Suprapubic skin (tissue), 4 donors: ENCODE results near the gene STK17A. TPM values are rescaled to one million over a fixed set of nuclear protein-coding genes. Genes with fewer than 3 reads are reported as not detected.
"Not testable (repeated sequence)": the region's sequence is repeated elsewhere in the genome, so short reads cannot be mapped to it uniquely, and the experiment has no call there.

Experiments
- DNase-seq, 2 donors: peaks; one replicate each; pipeline ENCODE4 v3.0.0-alpha.2; 2019; ENCODE audit warnings: low spot score in 2 of 2
- H3K27ac ChIP-seq: fragments of 200-600 bp; sonication (generic); one replicate; pipeline ENCODE4 v1.5.1; 2019
- H3K27me3 ChIP-seq: fragments of 200-600 bp; sonication (generic); one replicate; pipeline ENCODE4 v1.5.1; 2019
- H3K36me3 ChIP-seq: fragments of 200-600 bp; sonication (generic); one replicate; pipeline ENCODE4 v1.5.1; 2019
- H3K4me1 ChIP-seq: fragments of 200-600 bp; sonication (generic); one replicate; pipeline ENCODE4 v1.5.1; 2019
- H3K4me3 ChIP-seq: fragments of 200-600 bp; sonication (generic); one replicate; pipeline ENCODE4 v1.5.1; 2019; ENCODE audit warnings: mild to moderate bottlenecking
- H3K9me3 ChIP-seq: fragments of 200-600 bp; sonication (generic); one replicate; pipeline ENCODE4 v1.5.1; 2019
- EP300 ChIP-seq: sonication (generic); formaldehyde crosslinking; IDR thresholded peaks from one replicate; pipeline ENCODE4 v1.6.1; 2017; ENCODE audit warnings: antibody characterized with exemption
- POLR2A ChIP-seq, 2 donors: fragments of 450-650 bp; IDR thresholded peaks; one replicate each; pipeline ENCODE4 v1.6.1; 2017; ENCODE audit warnings: antibody characterized with exemption in 2 of 2, mild to moderate bottlenecking in 2 of 2, moderate library complexity in 2 of 2
- POLR2AphosphoS5 ChIP-seq, 3 donors: sonication (generic); formaldehyde crosslinking; IDR thresholded peaks; one replicate each; pipeline ENCODE4 v1.6.1; 2017; ENCODE audit warnings: antibody characterized with exemption in 3 of 3
- WGBS: methylation state at CpG from one replicate; pipeline ENCODE4 v1.1.5; 2018; 5-methylcytosine and 5-hydroxymethylcytosine counted together
- total RNA-seq, 4 donors: library from RNA; depleted of rRNA; stranded (reverse); fragments of >200 nt; gene quantifications; one replicate each; pipeline ENCODE4 v1.1.0, GENCODE V29; 2016
- TF ChIP-seq, protein P1 (sequence below), 2 donors: fragments of 200-600 bp in 1 of 2; fragments of 450-650 bp in 1 of 2; sonication (generic) in 1 of 2; IDR thresholded peaks; one replicate each; pipeline ENCODE4 v1.5.1; 2016 to 2019; ENCODE audit warnings: antibody characterized with exemption in 2 of 2, mild to moderate bottlenecking in 1 of 2, moderate library complexity in 1 of 2

Gene STK17A
- total RNA-seq, 4 donors from 2014 or later: 14.2 to 18.3 (median 15.9) TPM

DNA sequence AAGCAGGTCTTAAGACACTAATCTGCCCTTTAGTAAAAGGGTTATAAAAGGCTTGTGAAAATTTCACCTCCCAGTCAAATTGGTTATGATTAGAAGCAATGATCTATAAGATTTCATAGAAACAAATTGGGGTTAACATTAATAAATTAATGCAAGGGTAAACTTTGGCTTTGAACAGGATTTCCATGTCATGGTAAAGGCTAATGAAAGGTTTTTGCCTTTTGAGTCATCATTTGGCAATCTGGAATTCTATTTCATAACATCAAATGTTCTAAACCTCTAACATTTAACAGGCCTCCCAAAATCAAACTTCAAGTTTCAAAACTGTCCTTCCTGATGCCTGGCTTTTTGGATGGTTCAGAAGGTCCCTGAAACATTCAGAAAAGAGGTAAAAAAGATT is 84.0 kb downstream of the STK17A start:
- Histone ChIP-seq H3K27ac (no peak overlapping the region), H3K36me3 (no peaks in the 10 kb centered on the region), H3K4me3 (no peak overlapping the region), H3K27me3 (no peaks in the 10 kb centered on the region), H3K4me1 (peaks cover 4% of the 10 kb centered on the region), H3K9me3 (no peaks in the 10 kb centered on the region)
- TF ChIP-seq EP300 (no peak), POLR2A (IDR thresholded peaks at IDR 0.05) (no peak), POLR2AphosphoS5 (IDR thresholded peaks at IDR 0.05) (no peak)
- TF ChIP-seq, protein P1, sequence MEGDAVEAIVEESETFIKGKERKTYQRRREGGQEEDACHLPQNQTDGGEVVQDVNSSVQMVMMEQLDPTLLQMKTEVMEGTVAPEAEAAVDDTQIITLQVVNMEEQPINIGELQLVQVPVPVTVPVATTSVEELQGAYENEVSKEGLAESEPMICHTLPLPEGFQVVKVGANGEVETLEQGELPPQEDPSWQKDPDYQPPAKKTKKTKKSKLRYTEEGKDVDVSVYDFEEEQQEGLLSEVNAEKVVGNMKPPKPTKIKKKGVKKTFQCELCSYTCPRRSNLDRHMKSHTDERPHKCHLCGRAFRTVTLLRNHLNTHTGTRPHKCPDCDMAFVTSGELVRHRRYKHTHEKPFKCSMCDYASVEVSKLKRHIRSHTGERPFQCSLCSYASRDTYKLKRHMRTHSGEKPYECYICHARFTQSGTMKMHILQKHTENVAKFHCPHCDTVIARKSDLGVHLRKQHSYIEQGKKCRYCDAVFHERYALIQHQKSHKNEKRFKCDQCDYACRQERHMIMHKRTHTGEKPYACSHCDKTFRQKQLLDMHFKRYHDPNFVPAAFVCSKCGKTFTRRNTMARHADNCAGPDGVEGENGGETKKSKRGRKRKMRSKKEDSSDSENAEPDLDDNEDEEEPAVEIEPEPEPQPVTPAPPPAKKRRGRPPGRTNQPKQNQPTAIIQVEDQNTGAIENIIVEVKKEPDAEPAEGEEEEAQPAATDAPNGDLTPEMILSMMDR (IDR thresholded peaks at IDR 0.05): no peak
- no peak for DNase-seq

DNA sequence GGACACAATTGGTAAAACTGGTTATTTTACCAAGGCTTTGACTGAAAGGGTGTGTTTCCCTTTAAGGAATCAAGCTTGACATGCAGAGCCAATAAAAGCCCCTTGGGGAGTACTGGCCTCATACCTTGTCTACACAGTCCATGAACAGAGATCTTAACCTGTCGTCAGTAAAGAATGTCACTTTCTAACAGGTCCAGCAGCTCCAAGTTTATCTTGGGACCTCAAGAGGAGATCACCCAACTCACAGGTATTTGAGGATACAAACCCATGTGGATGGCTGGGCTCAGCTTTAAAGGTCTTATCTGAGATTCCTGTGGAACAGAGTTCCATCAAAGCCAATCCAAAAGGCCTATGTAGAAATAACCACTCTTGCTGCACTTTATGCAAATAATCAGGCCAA is 85.1 kb downstream of the STK17A start:
- TF ChIP-seq POLR2AphosphoS5 (IDR thresholded peaks at IDR 0.05) (no peak), POLR2A (IDR thresholded peaks at IDR 0.05) (no peak), EP300 (no peak)
- TF ChIP-seq, protein P1 (IDR thresholded peaks at IDR 0.05): no peak
- WGBS: 86% methylated on average over 1 of the region's 1 CpG
- Histone ChIP-seq H3K27me3 (no peaks in the 10 kb centered on the region), H3K9me3 (no peaks in the 10 kb centered on the region), H3K27ac (no peak overlapping the region), H3K36me3 (no peaks in the 10 kb centered on the region), H3K4me3 (no peak overlapping the region), H3K4me1 (peaks cover 4% of the 10 kb centered on the region)
- no peak for DNase-seq

DNA sequence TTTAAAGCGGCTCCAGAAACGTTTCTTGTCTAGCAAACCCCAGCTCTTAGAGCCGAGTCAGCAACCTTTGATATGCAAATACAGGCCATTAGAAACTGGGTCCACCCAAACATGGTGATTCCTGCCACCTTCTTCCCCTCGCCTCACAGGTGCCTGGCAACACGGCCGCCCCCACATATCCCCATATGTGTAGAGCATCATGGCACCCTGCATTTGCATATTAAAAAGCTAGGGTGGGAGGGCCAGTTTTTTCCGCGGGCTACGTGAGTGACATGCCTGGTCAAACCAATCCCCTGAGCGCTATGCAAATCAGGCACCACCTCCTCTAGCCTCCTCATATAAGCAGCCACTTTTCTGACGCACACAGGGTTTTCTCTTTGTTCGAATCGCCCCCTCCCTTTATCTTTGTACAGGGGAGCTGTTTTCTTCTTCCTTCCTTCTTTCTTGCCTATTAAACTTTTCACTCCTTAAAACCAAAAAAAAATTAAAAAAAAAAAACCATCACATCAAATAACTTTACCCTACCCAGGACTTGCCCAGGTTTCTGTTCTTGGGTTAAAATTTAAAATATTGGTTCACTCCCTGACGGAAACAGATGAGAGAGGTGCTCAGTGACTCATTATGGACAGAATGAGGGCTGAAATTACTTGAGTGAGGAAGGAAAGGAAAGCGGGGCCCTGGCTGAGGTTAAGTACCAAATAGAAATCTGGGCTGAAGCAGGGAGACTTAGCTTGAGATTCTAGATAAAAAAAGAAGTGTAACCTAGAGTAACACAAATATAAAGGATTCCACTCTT is 86.6 kb downstream of the STK17A start:
- Histone ChIP-seq H3K36me3 (no peaks in the 10 kb centered on the region), H3K27ac (no peak overlapping the region), H3K4me3 (no peak overlapping the region), H3K4me1 (peaks cover 8% of the 10 kb centered on the region), H3K27me3 (no peaks in the 10 kb centered on the region), H3K9me3 (no peaks in the 10 kb centered on the region)
- TF ChIP-seq, protein P1 (IDR thresholded peaks at IDR 0.05): no peak
- TF ChIP-seq POLR2A (IDR thresholded peaks at IDR 0.05): no peak
- TF ChIP-seq EP300: no peak
- TF ChIP-seq POLR2AphosphoS5 (IDR thresholded peaks at IDR 0.05): no peak
- no peak for DNase-seq
- WGBS: 83% methylated on average over 15 of the region's 15 CpGs

DNA sequence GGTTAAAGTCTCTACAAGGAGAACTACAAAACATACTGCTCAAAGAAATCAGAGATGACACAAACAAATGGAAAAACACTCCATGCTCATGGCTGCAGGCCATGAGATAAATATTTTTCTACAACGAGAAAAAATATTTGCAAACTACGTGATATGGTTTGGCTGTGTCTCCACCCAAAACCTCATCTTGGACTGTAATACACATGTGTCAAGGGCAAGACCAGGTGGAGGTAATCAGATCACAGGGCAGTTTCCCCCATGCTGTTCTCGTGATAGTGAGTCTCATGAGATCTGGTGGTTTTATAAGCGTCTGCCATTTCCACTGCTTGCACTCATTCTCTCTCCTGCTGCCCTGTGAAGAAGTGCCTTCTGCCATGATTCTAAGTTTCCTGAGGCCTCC is 88.6 kb downstream of the STK17A start:
- Histone ChIP-seq H3K27ac (no peak overlapping the region), H3K27me3 (no peaks in the 10 kb centered on the region), H3K4me1 (peaks cover 12% of the 10 kb centered on the region), H3K9me3 (no peaks in the 10 kb centered on the region), H3K4me3 (no peak overlapping the region), H3K36me3 (no peaks in the 10 kb centered on the region)
- DNase-seq: no peak
- WGBS: 85% methylated on average over 4 of the region's 4 CpGs
- TF ChIP-seq POLR2AphosphoS5 (IDR thresholded peaks at IDR 0.05) (no peak), EP300 (no peak), POLR2A (IDR thresholded peaks at IDR 0.05) (no peak)

DNA sequence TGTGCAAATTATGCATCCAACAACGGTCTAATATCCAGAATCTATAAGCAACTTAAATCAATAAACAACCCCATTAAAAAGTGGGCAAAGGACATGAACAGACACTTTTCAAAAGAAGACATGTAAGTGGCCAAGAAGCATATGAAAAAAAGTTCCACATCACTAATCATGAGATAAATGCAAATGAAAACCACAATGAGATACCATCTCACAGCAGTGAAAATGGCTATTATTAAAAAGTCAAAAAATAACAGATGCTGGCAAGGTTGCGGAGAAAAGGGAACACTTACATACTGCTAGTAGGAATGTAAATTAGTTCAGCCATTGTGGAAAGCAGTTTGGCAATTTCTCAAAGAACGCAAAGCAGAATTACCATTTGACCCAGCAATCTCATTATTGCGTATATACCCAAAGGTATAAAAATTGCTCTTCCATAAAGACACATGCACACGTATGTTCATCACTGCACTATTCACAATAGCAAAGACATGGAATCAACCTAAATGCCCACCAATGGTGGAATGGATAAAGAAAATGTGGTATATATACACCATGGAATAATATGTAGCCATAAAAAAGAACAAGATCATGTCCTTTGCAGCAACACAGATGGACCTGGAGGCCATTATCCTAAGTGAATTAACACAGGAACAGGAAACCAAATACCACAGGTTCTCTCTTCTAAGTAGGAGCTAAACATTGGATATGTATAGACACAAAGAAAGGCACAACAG is 90.5 kb downstream of the STK17A start:
- H3K36me3 ChIP-seq, DNase-seq, H3K27ac ChIP-seq, H3K4me3 ChIP-seq, H3K27me3 ChIP-seq, H3K9me3 ChIP-seq: not testable (repeated sequence)
- 75% methylated on average over 5 of the region's 5 CpGs for WGBS
- H3K4me1 ChIP-seq: peaks cover 12% of the 10 kb centered on the region
